Amniotic epithelial cell (primary cell): ENCODE results near the gene ALDH3A2.
A peak's percentile ranks its signal among the peaks of the same experiment; 100 is the strongest.
"Not testable (repeated sequence)": the region's sequence is repeated elsewhere in the genome, so short reads cannot be mapped to it uniquely, and the experiment has no call there.

Source experiments
- DNase-seq: peaks from one replicate; pipeline ENCODE4 v3.0.0-alpha.2; 2010; ENCODE audit warnings: low read depth

Gene ALDH3A2

DNA sequence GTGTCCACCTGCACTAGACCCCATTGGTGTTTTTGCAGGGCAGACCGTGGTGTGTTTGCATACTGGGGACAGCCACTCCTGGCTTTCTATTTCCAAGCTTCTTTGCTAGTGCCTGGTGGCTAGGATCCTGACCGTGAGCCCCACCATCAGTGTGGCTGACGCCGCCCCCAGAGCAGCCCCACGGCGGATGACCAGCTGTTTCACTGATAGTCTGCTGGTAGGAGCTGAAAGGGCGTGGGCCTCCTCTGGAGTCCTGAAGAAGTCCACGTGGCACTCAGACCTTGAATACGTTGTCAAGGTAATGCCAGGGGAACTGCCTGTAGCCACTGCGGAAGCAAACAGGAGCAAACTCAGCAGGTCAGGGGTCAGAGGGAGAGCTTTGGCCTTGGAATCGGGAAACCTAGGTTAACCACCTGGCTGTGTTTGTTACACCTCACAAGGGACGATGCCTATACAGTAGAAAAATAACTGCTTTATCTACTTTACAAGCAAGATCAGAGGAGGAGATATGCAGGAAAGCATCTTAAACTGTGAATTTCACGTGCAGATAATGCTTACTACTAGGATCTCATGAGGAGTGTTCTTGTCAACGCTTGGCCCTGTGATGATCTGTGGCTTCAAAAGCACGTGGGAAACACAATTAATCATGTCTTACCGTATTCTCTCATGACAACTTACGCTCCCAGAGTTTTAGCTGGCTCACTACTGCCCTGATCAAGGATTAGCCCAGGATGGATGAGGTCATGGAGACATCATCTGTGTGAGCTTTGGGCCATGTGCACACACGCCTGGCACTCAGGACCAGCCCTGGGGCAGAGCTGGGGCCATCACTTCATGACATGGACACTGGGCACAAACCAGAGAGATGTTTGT lies 30.3 kb downstream of the ALDH3A2 start:
- peak; percentile 11 for DNase-seq

DNA sequence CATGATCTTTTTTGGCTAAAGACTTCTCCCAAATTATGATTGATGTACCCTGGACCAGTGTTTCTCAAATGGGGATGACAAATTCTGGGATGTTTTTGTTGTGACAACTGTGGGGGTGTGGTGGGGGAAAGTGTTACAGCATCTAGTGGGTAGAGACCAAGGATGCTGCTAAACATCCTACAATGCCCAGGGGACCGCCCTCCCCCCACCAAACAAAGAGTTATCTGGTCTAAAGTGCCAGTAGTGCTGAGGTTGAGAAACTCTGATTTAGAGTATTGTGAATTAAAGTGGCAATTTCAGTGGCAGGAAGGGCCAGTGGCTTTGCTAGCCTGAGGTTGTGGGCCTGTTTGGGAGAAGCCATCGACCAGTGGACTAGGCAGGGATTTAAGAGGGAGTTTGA lies 34.6 kb downstream of the ALDH3A2 start:
- no peak for DNase-seq

DNA sequence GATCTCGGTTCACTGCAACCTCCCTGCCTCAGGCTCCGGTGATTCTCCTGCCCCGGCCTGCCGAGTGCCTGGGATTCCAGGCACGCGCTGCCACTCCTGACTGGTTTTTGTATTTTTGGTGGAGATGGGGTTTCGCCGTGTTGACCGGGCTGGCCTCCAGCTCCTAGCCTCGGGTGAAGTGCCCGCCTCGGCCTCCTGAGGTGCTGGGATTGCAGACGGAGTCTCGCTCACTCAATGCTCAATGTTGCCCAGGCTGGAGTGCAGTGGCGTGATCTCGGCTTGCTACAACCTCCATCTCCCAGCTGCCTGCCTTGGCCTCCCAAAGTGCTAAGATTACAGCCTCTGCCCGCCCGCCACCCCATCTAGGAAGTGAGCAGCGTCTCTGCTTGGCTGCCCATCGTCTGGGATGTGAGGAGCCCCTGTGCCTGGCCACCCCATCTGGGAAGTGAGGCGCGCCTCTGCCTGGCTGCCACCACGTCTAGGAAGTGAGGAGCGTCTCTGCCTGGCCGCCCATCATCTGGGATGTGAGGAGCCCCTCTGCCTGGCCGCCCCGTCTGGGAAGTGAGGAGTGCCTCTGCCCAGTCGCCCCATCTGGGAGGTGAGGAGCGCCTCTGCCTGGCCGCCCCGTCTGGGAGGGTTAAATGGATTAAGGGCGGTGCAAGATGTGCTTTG lies 36.5 kb downstream of the ALDH3A2 start:
- DNase-seq, result not testable (repeated sequence)

DNA sequence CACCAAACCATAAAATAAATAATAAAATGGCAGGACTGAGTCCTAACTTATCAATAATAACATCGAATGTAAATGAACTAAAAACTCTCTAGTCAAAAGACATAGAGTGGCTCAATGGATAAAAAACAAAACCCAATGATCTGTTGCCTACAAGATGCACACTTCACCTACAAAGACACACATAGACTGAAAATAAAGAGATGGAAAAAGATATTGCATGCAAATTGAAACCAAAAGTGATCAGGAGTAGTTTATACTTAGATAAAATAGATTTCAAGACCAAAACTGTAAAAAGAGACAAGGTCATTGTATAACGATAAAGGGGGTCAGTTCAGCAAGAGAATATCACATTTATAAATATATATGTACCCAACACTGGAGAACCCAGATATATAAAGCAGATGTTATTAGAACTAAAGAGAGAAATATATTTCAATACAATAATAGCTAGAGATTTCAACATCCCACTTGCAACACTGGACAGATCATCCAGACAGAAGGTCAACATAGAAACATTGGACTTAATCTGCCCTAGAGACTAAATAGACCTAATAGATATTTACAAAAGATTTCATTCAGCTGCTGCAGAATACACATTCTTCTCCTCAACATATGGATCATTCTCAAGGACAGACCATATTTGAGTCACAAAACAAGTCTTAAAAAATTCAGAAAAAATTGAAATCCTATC lies 38.0 kb downstream of the ALDH3A2 start:
- peak; percentile 47 for DNase-seq

DNA sequence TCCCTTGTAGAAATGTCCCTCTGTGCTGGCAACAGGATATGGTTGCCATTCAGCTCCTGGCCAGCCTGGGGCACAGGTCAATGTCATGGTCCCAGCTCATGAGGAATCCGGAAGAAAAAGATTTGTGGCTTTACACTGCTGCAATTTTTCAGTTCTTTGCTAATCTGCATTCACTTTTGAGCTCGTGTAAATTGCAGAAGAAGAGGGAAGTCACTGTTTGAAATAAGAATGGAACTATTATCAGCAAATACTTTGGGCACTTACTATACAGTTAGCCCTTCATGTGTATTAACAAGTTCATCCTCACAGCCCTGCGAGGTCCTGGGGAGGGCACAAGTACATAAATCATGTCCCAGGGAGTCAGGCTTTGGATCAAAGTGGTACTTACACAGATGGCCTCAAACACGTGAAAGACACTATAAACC lies 53.7 kb downstream of the ALDH3A2 start:
- no peak for DNase-seq

DNA sequence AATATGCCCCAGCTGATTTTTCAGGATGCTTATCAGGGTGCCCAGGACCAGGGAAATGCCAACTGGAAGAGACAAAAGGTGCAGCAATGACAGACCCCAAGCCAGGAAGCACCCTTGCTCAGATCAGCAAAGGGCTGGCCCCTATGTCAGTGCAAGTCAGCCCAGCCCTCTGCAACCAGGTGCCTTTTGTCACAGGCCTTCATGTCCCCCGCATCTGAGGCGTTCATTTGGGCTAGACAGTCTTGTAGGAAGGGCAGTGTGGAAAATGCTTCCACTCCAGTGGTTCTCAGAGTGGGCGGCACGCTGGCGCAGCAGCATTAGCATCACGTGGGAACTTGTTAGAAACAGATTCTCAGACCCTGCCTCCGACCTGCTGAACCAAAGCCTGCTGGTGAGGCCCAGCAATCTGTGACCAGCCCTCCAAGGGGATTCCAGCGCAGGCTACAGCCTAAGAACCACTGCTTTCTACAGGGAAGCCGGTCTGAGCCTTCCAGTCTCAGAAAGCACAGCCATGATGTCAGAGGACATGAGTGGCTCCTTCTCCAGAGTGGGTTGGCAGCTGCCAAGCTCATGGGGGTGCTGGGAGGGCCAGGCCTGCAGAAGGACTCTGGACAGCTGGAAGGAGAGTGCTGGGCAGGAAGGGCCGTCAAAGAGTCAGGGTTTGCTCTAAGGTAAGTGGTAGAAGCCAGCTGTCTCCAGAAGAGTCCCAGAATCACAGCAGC lies 54.7 kb downstream of the ALDH3A2 start:
- DNase-seq, result no peak

DNA sequence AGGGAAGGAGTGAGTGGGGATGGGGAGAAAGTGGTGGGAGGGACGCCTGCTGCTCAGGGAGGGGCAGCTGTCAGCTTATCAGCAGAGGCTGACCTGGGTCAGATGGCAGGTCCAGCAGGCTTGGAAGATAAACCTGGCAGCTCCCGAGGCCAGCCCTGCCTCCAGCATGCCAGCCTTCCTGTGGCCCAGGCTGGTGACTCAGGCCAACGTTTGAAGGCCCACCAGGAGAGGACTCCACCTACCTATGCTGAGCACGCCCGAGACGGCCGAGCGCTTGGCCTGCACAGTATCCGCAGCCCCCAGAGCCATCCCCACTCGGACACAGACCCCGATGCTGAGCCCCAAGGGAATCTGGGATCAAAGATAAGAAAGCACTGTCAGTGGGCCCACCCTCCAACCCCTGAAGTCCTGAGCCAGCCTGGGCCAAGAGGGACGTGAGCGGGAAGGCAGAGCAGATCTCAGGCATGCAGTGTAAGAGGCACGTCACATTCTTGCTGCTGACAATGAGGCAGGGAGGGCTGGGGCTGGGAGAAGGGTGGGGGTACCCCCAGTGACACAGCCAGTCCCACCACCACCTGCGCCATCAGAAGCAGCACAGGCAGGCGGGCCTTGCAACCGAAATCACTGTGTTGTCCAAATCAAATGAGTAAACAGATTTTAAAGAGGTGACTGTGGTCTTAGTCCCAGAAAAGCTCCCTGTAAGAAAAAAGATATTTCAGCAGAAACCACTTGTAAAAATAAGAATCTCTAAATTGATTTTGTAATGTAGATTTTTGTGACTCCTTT lies 55.5 kb downstream of the ALDH3A2 start:
- DNase-seq, result no peak

DNA sequence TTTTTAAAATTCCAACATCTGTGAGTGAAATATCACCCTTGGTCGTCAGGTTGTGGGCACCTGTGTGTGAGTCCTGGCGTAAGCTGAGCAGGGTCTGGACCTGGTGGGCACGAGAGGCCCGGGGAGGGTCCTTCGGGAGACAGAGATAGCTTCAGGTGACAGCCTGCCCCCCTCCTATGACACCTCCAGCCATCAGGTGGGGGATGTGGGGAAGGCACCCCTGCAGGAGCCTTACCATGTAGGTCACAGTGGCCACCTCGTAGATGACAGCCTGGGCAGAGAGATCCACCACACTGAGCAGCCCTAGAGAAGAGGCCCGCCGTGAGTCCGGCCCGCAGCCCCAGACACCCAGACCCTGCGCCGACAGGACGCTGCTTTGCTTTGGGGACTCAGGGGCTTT lies 56.6 kb downstream of the ALDH3A2 start:
- no peak for DNase-seq

DNA sequence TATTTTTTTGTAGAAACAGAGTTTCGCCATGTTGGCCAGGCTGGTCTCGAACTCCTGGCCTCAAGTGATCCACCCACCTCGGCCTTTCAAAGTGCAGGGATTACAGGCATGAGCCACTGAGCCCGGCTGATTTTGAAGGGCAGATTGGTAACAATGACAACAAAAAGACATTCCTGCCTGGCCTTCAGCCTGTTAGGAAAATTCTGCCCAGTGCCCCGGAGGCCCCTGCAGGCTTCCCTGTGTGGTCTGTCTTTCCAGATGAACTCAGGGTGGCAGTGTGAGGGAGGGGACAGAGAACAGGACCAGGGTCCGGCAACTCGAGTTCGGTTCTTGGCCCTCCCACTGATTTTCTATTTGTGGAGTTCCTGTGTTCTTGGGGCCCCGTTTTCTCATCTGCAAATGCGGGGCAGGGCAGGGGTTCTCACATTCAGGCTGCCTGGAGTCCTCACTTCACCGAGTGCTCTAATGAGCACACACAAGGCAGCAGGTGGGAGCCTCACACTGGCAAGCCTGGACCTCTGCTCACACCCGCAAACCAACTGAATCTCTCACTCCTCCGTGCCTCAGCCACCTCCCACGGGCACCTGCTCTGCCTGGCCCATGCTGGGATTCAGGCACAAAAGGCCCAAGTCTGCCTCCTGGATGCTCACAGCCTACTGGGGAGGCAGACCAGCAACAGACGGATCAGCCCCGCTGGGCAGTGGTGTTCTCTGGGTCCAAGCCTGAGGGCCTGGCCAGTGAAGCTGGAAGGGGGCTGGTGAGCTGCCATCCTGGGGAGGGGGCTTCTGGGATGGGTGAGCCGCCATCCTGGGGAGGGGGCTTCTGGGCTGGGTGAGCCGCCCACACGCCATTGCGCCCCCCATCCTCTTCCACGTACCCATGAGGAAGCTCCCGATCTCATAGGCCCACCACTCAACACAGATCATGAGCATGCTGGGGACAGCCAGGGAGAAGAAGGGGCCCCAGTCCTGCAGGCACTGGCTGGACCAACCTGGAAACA lies 57.5 kb downstream of the ALDH3A2 start:
- DNase-seq, result no peak

DNA sequence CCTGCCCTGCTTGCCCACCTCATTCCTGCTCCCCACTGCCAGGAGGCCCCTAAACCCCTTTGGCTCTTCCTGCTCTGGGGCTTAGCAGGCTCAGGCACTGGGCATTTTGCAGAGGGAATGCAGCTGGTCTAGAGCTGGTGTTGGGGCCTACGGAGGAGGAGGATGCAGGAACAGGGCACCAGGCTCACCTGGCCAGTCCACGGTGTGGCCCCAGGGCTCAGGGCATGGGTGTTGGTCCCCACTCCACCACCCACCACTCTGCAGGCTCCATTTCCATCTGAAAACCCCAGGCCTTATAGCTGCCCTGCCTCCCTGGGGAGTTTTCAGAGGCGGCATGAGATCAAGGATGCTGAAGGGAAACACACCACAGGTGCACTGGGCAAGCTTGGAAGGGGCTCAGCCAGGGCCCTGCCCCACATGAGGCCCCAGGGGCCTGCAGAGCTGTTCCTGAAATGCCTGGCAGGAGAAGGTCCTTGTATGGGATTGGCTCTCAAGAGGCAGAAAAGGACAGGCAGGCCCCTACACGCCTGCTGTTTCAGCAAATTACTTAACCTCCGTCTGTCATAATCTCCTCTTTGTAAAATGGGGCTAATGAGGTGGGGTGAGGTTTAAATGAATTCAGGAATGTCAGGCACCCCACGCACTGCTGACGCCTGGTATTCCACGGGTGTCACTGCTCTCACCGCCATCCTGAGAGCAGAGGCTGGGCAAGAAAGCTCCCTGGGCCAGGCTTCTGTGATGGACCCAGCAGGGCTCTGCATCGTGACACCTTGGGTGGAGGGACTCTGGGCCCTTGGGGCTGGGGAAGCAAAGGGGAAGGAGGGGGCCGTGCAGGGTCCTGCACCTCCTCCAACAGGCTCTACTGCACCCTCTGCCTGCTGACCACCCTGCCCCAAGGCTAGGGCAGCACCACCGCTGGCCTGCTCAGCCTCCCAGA lies 58.5 kb downstream of the ALDH3A2 start:
- no peak for DNase-seq

DNA sequence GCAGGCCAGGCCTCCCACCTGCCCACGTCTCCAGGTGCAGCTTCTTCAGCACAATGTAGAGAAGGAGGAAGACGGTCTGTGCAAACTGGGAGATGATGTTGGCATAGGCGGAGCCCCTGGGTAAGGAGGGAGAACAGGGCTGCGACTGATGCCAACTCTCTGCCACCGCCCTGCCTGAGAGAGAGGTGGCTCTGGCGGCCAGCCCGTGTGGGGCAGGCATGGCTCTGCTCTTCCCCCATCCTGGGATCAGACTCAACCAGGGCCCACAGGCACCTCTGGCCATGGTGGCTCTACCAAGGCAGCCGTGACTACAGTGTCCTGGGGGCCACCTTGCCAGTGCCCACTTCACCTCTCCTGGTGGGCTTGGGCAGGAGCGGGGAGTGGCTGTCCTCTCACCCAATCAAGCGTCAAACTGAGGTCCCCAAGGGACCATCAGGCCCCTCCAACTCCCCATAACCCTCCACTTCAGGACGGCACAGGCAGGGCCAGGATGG lies 59.2 kb downstream of the ALDH3A2 start:
- DNase-seq, result no peak

DNA sequence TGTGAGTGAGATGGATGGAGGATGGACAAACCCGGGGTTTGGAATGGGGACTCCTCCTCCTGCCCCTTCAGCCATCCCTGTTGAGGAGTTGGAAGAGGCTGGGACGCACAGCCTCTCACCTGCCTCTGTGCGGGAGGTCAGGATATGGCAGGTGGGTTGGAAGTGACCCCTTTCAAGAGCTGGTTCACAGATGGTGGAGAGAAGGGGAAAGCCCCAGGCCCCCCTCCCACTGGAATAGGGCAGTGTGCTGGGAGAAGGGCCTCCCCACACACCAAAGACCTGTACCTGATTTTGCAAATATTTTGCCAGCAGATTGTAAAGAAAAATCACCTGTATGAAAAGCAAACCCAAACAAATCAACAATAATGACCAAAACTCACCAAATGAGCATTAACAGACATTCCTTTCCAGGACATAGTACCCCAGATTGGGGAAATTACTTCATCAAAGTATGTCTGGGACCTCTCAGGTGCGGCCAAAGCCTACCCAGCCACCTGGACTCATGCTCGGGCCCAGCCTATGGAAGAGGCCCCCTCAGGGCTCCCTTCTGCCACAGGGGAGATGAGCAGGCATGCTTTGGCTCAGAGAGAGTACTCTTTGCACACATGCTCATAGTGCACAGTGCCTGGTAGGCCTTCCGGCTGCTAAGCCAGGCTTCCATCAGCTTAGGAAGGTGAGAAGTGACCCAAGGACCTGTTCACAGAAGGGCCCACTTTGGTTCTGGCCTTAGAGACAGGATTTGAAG lies 60.1 kb downstream of the ALDH3A2 start:
- DNase-seq, result no peak

DNA sequence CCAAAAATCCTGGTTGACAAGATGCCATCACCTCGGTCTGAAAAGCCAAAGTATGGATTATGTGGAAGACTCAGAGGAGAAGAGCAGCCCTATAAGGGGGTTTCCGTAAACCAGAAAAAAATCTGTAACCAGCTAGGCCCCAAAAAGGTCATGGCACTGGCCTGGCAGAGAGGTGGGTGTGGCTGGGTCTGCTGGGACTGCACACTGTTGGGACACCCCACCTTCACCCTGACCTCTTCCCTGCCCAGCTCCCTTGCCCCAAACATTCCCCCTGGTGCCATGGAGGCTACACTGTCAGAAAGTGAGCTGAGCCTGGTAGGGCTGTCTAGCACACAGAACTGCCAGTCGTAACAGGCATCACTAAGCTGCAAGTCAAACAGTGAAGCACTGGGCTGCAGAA lies 61.3 kb downstream of the ALDH3A2 start:
- DNase-seq, result no peak

DNA sequence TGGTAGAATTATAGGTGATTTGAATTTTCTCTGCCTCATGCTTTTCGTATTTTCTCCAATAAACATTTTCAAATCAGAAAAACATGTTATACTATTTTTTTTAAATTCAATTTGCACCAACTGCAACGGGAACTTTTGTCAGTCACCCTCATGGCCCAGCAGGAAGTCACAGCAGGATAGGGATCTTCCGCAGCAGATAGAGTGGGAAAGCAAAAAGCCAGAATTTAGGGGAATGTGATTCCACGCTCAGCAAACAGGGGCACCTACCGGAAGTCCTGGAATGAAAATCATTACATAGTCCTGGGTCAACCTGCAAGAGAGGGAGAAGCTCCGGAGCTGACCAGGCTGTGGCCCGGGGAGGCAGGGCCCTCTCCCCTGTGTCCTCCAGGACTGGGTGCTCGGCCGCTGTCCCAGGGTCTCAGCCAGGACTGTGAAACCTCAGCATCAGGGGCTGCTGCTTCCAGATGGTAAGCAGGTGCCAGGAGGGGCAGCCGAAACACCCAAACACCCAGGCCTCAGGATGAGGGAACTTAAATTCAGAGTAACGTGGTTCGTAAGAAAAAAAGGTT lies 64.0 kb downstream of the ALDH3A2 start:
- DNase-seq, result no peak

DNA sequence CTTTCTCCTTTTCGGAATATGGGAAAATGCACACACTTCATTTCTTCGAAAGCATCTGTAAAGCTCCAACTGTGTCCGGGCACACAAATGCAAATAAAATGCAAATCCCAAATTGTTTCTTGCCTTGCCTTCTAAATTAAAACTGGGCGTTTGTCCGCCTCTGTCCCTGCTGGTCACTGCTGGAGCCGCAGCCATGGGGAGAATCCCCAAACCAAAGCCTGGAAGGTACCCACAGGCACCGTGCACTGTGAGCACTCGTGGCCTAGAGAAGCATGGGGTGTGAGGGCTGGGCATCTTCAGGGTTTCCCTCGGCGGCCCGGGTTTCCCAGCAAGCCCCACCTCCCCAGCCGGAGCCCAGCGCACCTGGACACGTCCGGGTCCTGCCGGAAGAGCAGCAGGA lies 64.9 kb downstream of the ALDH3A2 start:
- DNase-seq, result no peak

DNA sequence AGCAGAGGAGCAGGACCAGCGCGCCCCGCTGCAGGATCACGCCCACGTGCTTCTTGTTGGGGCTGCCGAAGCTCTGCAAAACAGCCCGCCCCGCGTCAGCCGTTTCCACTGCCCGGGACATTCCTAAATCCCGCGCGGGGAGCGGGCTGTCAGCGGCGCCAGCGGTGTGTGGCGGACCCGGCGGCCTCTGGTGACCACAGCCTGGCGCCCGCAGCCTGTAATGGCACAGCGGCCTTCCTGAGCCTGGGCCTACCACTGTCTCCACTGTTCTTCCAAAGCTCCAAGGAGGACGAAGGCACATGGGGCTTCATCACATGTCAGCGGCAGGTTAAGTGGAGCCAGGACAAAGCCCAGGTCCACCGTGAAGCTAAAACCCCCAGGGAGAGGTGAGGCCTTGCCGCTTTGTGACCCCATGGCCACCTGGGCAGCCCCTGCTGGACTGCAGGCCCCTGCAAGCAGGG lies 65.4 kb downstream of the ALDH3A2 start:
- no peak for DNase-seq

DNA sequence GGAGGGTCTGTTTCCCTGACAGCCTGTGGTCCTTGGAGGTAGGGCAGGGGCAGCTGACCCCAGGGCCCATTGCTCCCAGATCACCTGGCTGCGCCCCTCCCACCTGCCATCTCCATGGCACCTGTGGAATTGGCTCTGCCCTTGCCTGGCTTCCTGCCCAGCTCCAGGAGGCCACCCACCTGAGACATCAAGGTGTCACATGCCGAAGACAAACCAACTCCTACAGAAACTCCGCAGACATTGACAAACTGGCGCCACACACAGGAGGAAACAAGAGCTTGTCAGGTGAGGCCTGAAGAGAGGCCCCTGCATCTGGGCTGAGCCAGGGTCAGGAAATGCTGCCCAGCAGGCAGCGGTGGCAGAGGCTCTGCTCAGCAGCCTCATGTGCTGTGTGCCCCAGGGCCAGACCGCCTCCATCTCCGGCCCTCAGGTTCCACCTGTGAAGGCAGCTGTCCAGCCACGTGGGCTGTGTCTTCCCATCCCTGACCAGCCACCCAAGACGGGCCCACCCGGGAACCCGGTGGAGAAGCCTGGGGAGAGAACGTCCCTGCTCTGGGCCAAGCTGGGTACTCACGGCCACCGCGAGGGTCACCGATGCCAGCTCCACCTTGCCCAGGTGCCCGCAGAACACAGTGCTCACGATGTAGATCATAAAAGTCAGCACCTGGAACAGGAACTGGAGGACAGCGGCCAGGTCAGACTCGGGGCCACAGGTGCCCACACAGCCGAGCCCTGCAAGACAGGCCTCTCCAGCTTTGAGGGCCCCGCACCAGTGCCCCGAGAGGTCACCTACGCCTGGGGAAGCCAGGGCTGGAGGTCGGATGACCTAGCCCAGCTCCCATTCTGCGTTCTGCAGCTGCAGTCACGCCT lies 66.2 kb downstream of the ALDH3A2 start:
- no peak for DNase-seq
